AG09309 (cell line): ENCODE measurements around the gene TNKS1BP1.
"Not testable (repeated sequence)": the region's sequence is repeated elsewhere in the genome, so short reads cannot be mapped to it uniquely, and the experiment has no call there.

ENCODE experiments used
- DNase-seq: peaks from one replicate; pipeline ENCODE4 v3.0.0-alpha.2; 2010; ENCODE audit warnings: low read depth
- H3K4me3 ChIP-seq: 2 replicates; pipeline ENCODE4 v1.5.1; 2011; ENCODE audit warnings: mild to moderate bottlenecking, low read depth, low read length, moderate library complexity; ENCODE audit not compliant: control insufficient read depth
- CTCF ChIP-seq: IDR thresholded peaks from 2 replicates; pipeline ENCODE4 v1.5.1; 2011; ENCODE audit warnings: mild to moderate bottlenecking, low read depth, low read length, inconsistent platforms; ENCODE audit not compliant: insufficient read depth, control insufficient read depth; ENCODE audit errors: missing control alignments

The TNKS1BP1 gene

DNA sequence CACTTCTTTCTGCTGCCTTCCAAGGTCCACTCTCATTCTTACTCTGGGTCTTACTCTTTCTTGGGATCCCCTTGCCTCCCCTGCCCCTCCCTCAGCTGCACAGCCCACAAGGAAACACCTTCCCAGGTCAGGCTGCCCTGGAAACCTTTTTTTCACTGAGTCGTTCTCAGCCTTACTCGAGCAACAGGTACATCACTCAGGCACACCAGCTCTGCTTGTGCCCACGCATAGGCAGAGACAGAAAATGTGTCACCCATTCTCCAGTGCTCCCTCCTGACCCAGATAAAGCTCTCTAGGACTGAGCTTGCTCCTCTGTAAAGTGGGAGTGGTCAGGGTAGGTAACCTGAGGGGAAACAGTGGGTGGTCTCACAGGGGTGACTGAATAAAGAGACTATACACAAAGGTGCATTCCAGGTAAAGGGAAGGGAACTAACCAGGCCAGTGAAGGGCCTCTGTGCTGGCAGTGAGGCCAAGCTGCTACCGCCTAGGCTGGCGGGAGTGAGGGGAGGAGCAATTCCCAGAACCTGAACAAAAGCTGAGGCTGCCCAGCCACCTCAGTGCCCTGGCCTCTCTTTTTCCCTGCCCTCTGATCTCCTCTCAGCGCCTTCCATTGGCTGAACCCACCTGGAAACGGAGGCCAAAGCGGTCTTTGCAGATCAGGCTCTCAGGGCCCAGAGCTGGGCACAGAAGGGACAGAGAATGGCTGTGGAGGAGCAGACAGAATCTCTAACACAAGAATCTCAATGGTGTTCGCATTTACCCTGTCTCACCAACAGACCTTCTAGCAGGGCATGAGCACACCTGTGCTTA is 40.3 kb upstream of the TNKS1BP1 start:
- TF ChIP-seq CTCF, result no peak
- H3K4me3 ChIP-seq, result no peak overlapping the region
- no peak for DNase-seq

- DNase-seq, result no peak
- no peak overlapping the region for H3K4me3 ChIP-seq
- no peak for TF ChIP-seq CTCF
These were observed 38.7 kb upstream of the TNKS1BP1 start for GRCh38 chr11:57363131-57364080.

- no peak for DNase-seq
- TF ChIP-seq CTCF, result no peak
- H3K4me3 ChIP-seq, result no peak overlapping the region
These were observed 37.2 kb upstream of the TNKS1BP1 start for GRCh38 chr11:57361926-57362325.

DNA sequence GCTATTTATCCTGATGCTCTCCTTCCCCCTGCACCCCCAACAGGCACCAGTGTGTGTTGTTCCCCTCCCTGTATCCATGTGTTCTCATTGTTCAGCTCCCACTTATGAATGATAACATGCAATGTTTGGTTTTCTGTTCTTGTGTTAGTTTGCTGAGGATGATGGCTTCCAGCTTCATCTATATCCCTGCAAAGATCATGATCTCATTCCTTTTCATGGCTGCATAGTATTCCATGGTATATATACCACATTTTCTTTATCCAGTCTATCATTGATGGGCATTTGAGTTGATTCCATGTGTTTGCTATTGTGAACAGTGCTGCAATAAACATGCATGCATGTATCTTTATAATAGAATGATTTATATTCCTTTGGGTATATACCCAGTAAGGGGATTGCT is 36.7 kb upstream of the TNKS1BP1 start:
- H3K4me3 ChIP-seq, DNase-seq: not testable (repeated sequence)

- DNase-seq, result no peak
- no peak overlapping the region for H3K4me3 ChIP-seq
- no peak for TF ChIP-seq CTCF
These were observed 36.2 kb upstream of the TNKS1BP1 start for GRCh38 chr11:57360991-57361390.

DNA sequence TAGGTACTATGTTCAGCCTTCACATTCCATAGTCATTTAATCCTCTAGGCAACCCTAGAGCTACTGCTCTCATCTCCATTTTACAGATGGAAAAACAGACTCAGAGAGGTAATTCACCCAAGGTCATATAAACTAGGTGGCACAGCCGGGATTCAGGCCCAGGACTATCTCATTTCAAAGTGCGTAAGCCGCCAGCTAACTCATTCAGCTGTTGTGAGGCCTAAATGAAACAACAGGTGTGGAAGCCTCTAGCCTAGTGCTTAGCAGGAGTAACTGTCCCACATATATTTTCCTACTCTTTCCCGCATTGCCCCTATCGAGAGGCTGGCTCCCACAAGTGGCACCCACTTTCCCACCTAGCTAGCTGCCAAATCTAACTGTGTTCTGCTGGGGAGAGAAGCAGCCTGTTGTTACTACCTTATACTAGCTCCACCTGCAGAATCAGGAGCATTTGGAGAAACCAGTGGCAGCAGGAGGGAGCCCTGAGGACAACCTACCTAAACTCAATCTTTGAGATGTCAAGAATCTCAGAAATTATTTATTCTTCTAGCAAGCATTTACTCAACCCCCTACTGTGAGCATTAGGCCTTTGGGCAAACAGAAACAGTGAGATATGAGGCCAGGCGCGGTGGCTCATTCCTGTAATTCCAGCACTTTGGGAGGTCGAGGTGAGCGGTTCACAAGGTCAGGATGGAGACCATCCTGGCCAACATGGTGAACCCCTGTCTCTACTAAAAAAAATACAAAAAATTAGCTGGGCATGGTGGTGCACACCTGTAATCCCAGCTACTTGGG is 35.3 kb upstream of the TNKS1BP1 start:
- TF ChIP-seq CTCF, result no peak
- DNase-seq, result no peak
- H3K4me3 ChIP-seq, result no peak overlapping the region

- no peak for DNase-seq
- TF ChIP-seq CTCF, result no peak
These were observed 34.6 kb upstream of the TNKS1BP1 start for GRCh38 chr11:57359396-57359795.

More at GRCh38 chr11:57359396-57359795, 34.6 kb upstream of the TNKS1BP1 start:
- no peak overlapping the region for H3K4me3 ChIP-seq
